BLaER1 (cell line): ENCODE measurements around the gene HSD17B7.

Experiments
- H3K27ac ChIP-seq: shearing (Covaris generic); formaldehyde crosslinking; 2 replicates; pipeline ENCODE4 v1.8.1; 2022
- H3K27me3 ChIP-seq: shearing (Covaris generic); formaldehyde crosslinking; 2 replicates; pipeline ENCODE4 v1.8.1; 2022
- H3K36me3 ChIP-seq: shearing (Covaris generic); formaldehyde crosslinking; 2 replicates; pipeline ENCODE4 v1.8.1; 2022
- H3K4me1 ChIP-seq: shearing (Covaris generic); formaldehyde crosslinking; 2 replicates; pipeline ENCODE4 v1.8.1; 2022
- H3K4me2 ChIP-seq: shearing (Covaris generic); formaldehyde crosslinking; 2 replicates; pipeline ENCODE4 v1.8.1; 2022
- H3K4me3 ChIP-seq: shearing (Covaris generic); formaldehyde crosslinking; 2 replicates; pipeline ENCODE4 v1.8.1; 2022
- H3K9ac ChIP-seq: shearing (Covaris generic); formaldehyde crosslinking; 2 replicates; pipeline ENCODE4 v1.8.1; 2022
- H3K9me3 ChIP-seq: shearing (Covaris generic); formaldehyde crosslinking; 2 replicates; pipeline ENCODE4 v1.8.1; 2022
- H4K20me1 ChIP-seq: shearing (Covaris generic); formaldehyde crosslinking; 2 replicates; pipeline ENCODE4 v1.8.1; 2022
- Cebpa-rat ChIP-seq: shearing (Covaris generic); IDR thresholded peaks from 2 replicates; pipeline ENCODE4 v1.8.1; 2022

HSD17B7 gene

GRCh38 chr1:162844153-162844552, 53.7 kb downstream of the HSD17B7 start:
- Histone ChIP-seq H3K4me3 (no peak overlapping the region), H3K9ac (no peak overlapping the region), H4K20me1 (no peaks in the 10 kb centered on the region), H3K27ac (no peak overlapping the region), H3K36me3 (no peaks in the 10 kb centered on the region), H3K4me1 (no peaks in the 10 kb centered on the region), H3K9me3 (peaks cover 4% of the 10 kb centered on the region), H3K27me3 (no peaks in the 10 kb centered on the region), H3K4me2 (no peak overlapping the region)
- no peak for TF ChIP-seq Cebpa-rat

- no peaks in the 10 kb centered on the region for H4K20me1 ChIP-seq
- no peaks in the 10 kb centered on the region for H3K36me3 ChIP-seq
- no peak overlapping the region for H3K9ac ChIP-seq
- no peak for TF ChIP-seq Cebpa-rat
- H3K4me1 ChIP-seq = no peaks in the 10 kb centered on the region
- H3K9me3 ChIP-seq = no peaks in the 10 kb centered on the region
- H3K27me3 ChIP-seq = no peaks in the 10 kb centered on the region
- H3K4me2 ChIP-seq = no peak overlapping the region
- H3K4me3 ChIP-seq = no peak overlapping the region
- H3K27ac ChIP-seq = no peak overlapping the region
Measured at GRCh38 chr1:162846256-162847212, 56.0 kb downstream of the HSD17B7 start.

- H4K20me1 ChIP-seq = no peaks in the 10 kb centered on the region
- no peaks in the 10 kb centered on the region for H3K36me3 ChIP-seq
- H3K4me1 ChIP-seq = no peaks in the 10 kb centered on the region
- no peak for TF ChIP-seq Cebpa-rat
- no peaks in the 10 kb centered on the region for H3K27me3 ChIP-seq
- no peak overlapping the region for H3K27ac ChIP-seq
- no peak overlapping the region for H3K4me3 ChIP-seq
- no peak overlapping the region for H3K4me2 ChIP-seq
- H3K9me3 ChIP-seq = no peaks in the 10 kb centered on the region
- no peak overlapping the region for H3K9ac ChIP-seq
Measured at GRCh38 chr1:162847839-162848453, 57.4 kb downstream of the HSD17B7 start.

- Histone ChIP-seq H3K4me1 (no peaks in the 10 kb centered on the region), H3K9me3 (no peaks in the 10 kb centered on the region), H3K4me2 (no peak overlapping the region), H3K27ac (no peak overlapping the region), H4K20me1 (no peaks in the 10 kb centered on the region), H3K9ac (no peak overlapping the region), H3K4me3 (no peak overlapping the region), H3K36me3 (no peaks in the 10 kb centered on the region), H3K27me3 (no peaks in the 10 kb centered on the region)
- no peak for TF ChIP-seq Cebpa-rat
Measured at GRCh38 chr1:162849711-162850110, 59.2 kb downstream of the HSD17B7 start.

GRCh38 chr1:162851341-162851740, 60.8 kb downstream of the HSD17B7 start:
- Histone ChIP-seq H3K9ac (no peak overlapping the region), H3K27ac (no peak overlapping the region), H3K27me3 (no peaks in the 10 kb centered on the region), H3K4me3 (no peak overlapping the region), H3K4me2 (no peak overlapping the region), H3K36me3 (no peaks in the 10 kb centered on the region), H4K20me1 (no peaks in the 10 kb centered on the region), H3K4me1 (no peaks in the 10 kb centered on the region), H3K9me3 (no peaks in the 10 kb centered on the region)
- TF ChIP-seq Cebpa-rat = no peak

GRCh38 chr1:162854245-162854882, 63.9 kb downstream of the HSD17B7 start:
- no peak for TF ChIP-seq Cebpa-rat
- H3K4me1 ChIP-seq = no peaks in the 10 kb centered on the region
- no peaks in the 10 kb centered on the region for H3K9me3 ChIP-seq
- H3K36me3 ChIP-seq = no peaks in the 10 kb centered on the region
- no peaks in the 10 kb centered on the region for H3K27me3 ChIP-seq
- no peak overlapping the region for H3K4me3 ChIP-seq
- H4K20me1 ChIP-seq = no peaks in the 10 kb centered on the region
- H3K27ac ChIP-seq = no peak overlapping the region
- no peak overlapping the region for H3K4me2 ChIP-seq
- H3K9ac ChIP-seq = no peak overlapping the region

- H3K4me1 ChIP-seq = no peaks in the 10 kb centered on the region
- no peak for TF ChIP-seq Cebpa-rat
- H3K36me3 ChIP-seq = no peaks in the 10 kb centered on the region
- no peaks in the 10 kb centered on the region for H4K20me1 ChIP-seq
- H3K27me3 ChIP-seq = no peaks in the 10 kb centered on the region
- no peak overlapping the region for H3K27ac ChIP-seq
- no peak overlapping the region for H3K4me3 ChIP-seq
- no peak overlapping the region for H3K4me2 ChIP-seq
- no peaks in the 10 kb centered on the region for H3K9me3 ChIP-seq
- no peak overlapping the region for H3K9ac ChIP-seq
Measured at GRCh38 chr1:162855461-162856150, 65.1 kb downstream of the HSD17B7 start.

- no peak for TF ChIP-seq Cebpa-rat
- Histone ChIP-seq H3K27me3 (no peaks in the 10 kb centered on the region), H3K9ac (no peak overlapping the region), H3K36me3 (no peaks in the 10 kb centered on the region), H4K20me1 (no peaks in the 10 kb centered on the region), H3K27ac (no peak overlapping the region), H3K4me3 (no peak overlapping the region), H3K4me2 (no peak overlapping the region), H3K9me3 (no peaks in the 10 kb centered on the region), H3K4me1 (no peaks in the 10 kb centered on the region)
Measured at GRCh38 chr1:162856260-162856659, 65.8 kb downstream of the HSD17B7 start.

- Histone ChIP-seq H3K4me3 (no peak overlapping the region), H3K4me1 (no peaks in the 10 kb centered on the region), H3K36me3 (no peaks in the 10 kb centered on the region), H3K27ac (no peak overlapping the region), H3K27me3 (no peaks in the 10 kb centered on the region), H3K9ac (no peak overlapping the region), H3K9me3 (no peaks in the 10 kb centered on the region), H3K4me2 (no peak overlapping the region), H4K20me1 (no peaks in the 10 kb centered on the region)
- TF ChIP-seq Cebpa-rat = no peak
Measured at GRCh38 chr1:162857850-162858249, 67.3 kb downstream of the HSD17B7 start.

- no peak overlapping the region for H3K4me2 ChIP-seq
- H3K27me3 ChIP-seq = no peaks in the 10 kb centered on the region
- H3K4me3 ChIP-seq = no peak overlapping the region
- H3K9ac ChIP-seq = no peak overlapping the region
- H3K9me3 ChIP-seq = no peaks in the 10 kb centered on the region
- no peaks in the 10 kb centered on the region for H3K4me1 ChIP-seq
- H3K36me3 ChIP-seq = no peaks in the 10 kb centered on the region
- no peak for TF ChIP-seq Cebpa-rat
- H3K27ac ChIP-seq = no peak overlapping the region
- no peaks in the 10 kb centered on the region for H4K20me1 ChIP-seq
Measured at GRCh38 chr1:162859191-162859590, 68.7 kb downstream of the HSD17B7 start.
